HepG2 (cell line): Measurements from ENCODE around the gene CLEC16A. TPM values are rescaled to one million over a fixed set of nuclear protein-coding genes. Genes with fewer than 3 reads are reported as not detected.

Source experiments
- CHD4 ChIP-seq: fragments of 200-600 bp; sonication (generic); IDR thresholded peaks from 2 replicates; pipeline ENCODE4 v1.7.0; 2017; ENCODE audit warnings: mild to moderate bottlenecking, low read length, borderline replicate concordance
- ISX ChIP-seq: sonication (generic); formaldehyde crosslinking; conservative IDR thresholded peaks from 2 replicates; pipeline ENCODE4 v1.5.0; 2020; ENCODE audit warnings: missing genetic modification reagents
- KDM3A ChIP-seq: IDR thresholded peaks from 2 replicates; pipeline ENCODE4 v1.6.1; 2018; ENCODE audit warnings: low read depth, missing compliant biosample characterization
- MTF2 ChIP-seq: sonication (generic); formaldehyde crosslinking; IDR thresholded peaks from 2 replicates; pipeline ENCODE4 v1.5.0; 2020; ENCODE audit warnings: missing genetic modification reagents, borderline replicate concordance
- NR2C2 ChIP-seq: sonication (generic); formaldehyde crosslinking; IDR thresholded peaks from 2 replicates; pipeline ENCODE4 v1.4.0; 2020; ENCODE audit warnings: missing genetic modification reagents, mild to moderate bottlenecking, moderate library complexity, borderline replicate concordance
- NR2F6 ChIP-seq, 2 experiments: IDR thresholded peaks; 2 replicates each; pipeline ENCODE4 v1.6.1; 2016; ENCODE audit warnings: antibody characterized with exemption in 1 of 2, mild to moderate bottlenecking in 1 of 2
- RARA ChIP-seq: IDR thresholded peaks from 2 replicates; pipeline ENCODE4 v1.6.1; 2016; ENCODE audit warnings: missing genetic modification reagents, missing compliant biosample characterization
- SALL1 ChIP-seq: sonication (generic); formaldehyde crosslinking; IDR thresholded peaks from 2 replicates; pipeline ENCODE4 v1.8.0; 2022; ENCODE audit warnings: mild to moderate bottlenecking, missing genetic modification reagents
- STAT5B ChIP-seq: sonication (generic); formaldehyde crosslinking; IDR thresholded peaks from 2 replicates; pipeline ENCODE4 v1.4.0; 2020; ENCODE audit warnings: missing genetic modification reagents
- TGIF2 ChIP-seq: IDR thresholded peaks from 2 replicates; pipeline ENCODE4 v1.6.1; 2016; ENCODE audit warnings: control low read depth, missing compliant biosample characterization
- THYN1 ChIP-seq: sonication (generic); formaldehyde crosslinking; IDR thresholded peaks from 2 replicates; pipeline ENCODE4 v1.8.1; 2023; ENCODE audit warnings: low read depth, mild to moderate bottlenecking, moderate library complexity, missing genetic modification reagents, borderline replicate concordance
- ZNF12 ChIP-seq: sonication (generic); formaldehyde crosslinking; IDR thresholded peaks from 2 replicates; pipeline ENCODE4 v1.5.0; 2020; ENCODE audit warnings: missing genetic modification reagents
- ZNF598 ChIP-seq: sonication (generic); formaldehyde crosslinking; IDR thresholded peaks from 2 replicates; pipeline ENCODE4 v1.5.1; 2020; ENCODE audit warnings: mild to moderate bottlenecking, missing genetic modification reagents, borderline replicate concordance
- ZNF629 ChIP-seq: sonication (generic); formaldehyde crosslinking; conservative IDR thresholded peaks from 2 replicates; pipeline ENCODE4 v1.5.0; 2020; ENCODE audit warnings: missing genetic modification reagents
- ZNF703 ChIP-seq: sonication (generic); formaldehyde crosslinking; IDR thresholded peaks from 2 replicates; pipeline ENCODE4 v1.5.1; 2020; ENCODE audit warnings: missing genetic modification reagents, mild to moderate bottlenecking, moderate library complexity, borderline replicate concordance
- ZNF776 ChIP-seq: sonication (generic); formaldehyde crosslinking; IDR thresholded peaks from 2 replicates; pipeline ENCODE4 v1.4.0; 2020; ENCODE audit warnings: mild to moderate bottlenecking, missing genetic modification reagents
- polyA plus RNA-seq, 8 experiments: library from polyadenylated mRNA; depleted of rRNA in 3 of 8; stranded (reverse) in 7 of 8; unstranded in 1 of 8; fragments of >200 nt; fragmentation: Illumina TruSeq in 4 of 8; extraction: Trizol in 4 of 8; gene quantifications; 2 replicates each; pipeline versions ENCODE4 v1.2.1 to v1.2.3, GENCODE V29; 2011 to 2016; ENCODE audit warnings: low read depth in 4 of 8, missing spikeins in 1 of 8, mixed read lengths in 1 of 8; ENCODE audit not compliant: insufficient read depth in 1 of 8
- total RNA-seq, 5 experiments: library from RNA; depleted of rRNA; stranded (reverse); fragments of >200 nt; fragmentation: Illumina TruSeq; extraction: Trizol; gene quantifications; 2 replicates each; pipeline ENCODE4 v1.2.3, GENCODE V29; 2016; ENCODE audit warnings: low read depth in 1 of 5
- TF ChIP-seq, protein P1 (sequence below): fragments of 450-650 bp; IDR thresholded peaks from 2 replicates; pipeline ENCODE4 v1.6.1; 2016
- TF ChIP-seq, protein P2 (sequence below): sonication (generic); formaldehyde crosslinking; IDR thresholded peaks from 2 replicates; pipeline ENCODE4; 2020; ENCODE audit warnings: missing genetic modification reagents, mild to moderate bottlenecking, borderline replicate concordance
- TF ChIP-seq, protein P3 (sequence below): sonication (generic); formaldehyde crosslinking; IDR thresholded peaks from 2 replicates; pipeline ENCODE4 v1.4.0; 2020; ENCODE audit warnings: missing genetic modification reagents
- TF ChIP-seq, protein P4 (sequence below): sonication (generic); formaldehyde crosslinking; conservative IDR thresholded peaks from 2 replicates; pipeline ENCODE4 v1.8.0; 2022; ENCODE audit warnings: low read depth, missing genetic modification reagents
- TF ChIP-seq, protein P5 (sequence below): sonication (generic); IDR thresholded peaks from 2 replicates; pipeline ENCODE4 v1.6.1; 2016; ENCODE audit warnings: low read depth, borderline replicate concordance

Gene CLEC16A
- total and polyA plus RNA-seq, 2 of the 13 experiments (the other 11 are each of a cell fraction or from before 2014, with no cell fraction given) = 8.5 to 10.3 TPM

DNA sequence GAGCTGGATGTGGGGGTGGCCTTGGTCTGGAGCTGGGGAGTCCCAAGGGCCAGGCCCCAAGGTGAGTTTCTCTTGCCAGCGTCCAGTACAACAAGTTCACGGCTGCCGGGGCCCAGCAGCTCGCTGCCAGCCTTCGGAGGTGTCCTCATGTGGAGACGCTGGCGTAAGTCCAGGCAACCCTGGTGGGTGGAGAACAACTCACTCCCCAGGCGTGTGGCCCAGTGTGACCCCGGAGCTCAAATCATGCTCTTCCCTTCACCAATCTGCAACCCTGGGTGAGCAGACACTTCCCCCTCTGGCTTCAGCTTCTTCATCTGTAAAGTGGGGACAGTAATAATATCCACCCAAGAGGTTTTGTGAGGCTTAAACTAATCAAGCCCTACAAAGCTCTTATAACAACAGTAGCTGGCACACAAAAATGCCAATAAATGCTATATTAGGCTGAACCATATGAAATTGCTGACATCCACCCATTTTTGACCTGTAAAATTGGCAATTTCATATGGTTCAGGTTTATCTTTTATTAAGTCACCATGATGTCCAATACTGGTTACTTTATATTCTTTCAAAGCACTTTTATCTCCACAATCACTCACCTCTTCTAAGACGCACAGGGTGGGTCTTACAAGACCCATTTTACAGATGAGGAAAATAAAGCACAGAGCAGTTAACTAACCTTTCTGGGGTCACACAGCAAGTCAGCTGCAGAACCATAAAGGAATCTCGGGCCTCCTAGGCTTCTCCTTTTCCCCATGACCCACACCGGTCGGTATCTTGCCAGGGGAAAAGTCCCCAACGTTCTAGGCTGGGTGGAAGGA, 21.8 kb upstream of the CLEC16A start (continued):
- TF ChIP-seq NR2C2 (CRISPR knock-in tag) (peak; percentile 24; the same call in 1 of the 2 replicates), KDM3A (CRISPR knock-in tag) (no peak), ZNF703 (CRISPR knock-in tag) (no peak), TGIF2 (CRISPR knock-in tag) (0 out of 2 replicates have a peak, but pooled peaks have one; percentile 7), ZNF629 (CRISPR knock-in tag) (peak; percentile 83), ZNF12 (no peak), STAT5B (CRISPR knock-in tag) (no peak), MTF2 (no peak), NR2F6 (IDR thresholded peaks at IDR 0.05) (no peak), NR2F6 (CRISPR knock-in tag; IDR thresholded peaks at IDR 0.05) (peak; percentile 37; the same call in 1 of the 2 replicates), CHD4 (peak; percentile 84; the same call in 1 of the 2 replicates), SALL1 (CRISPR knock-in tag) (peak; percentile 43; the same call in 1 of the 2 replicates), ZNF776 (CRISPR knock-in tag) (no peak), ISX (CRISPR knock-in tag) (0 out of 2 replicates have a peak, but pooled peaks have one; percentile 58), ZNF598 (CRISPR knock-in tag) (no peak), RARA (CRISPR knock-in tag) (peak; percentile 49), THYN1 (CRISPR knock-in tag) (no peak)
- TF ChIP-seq, protein P1, sequence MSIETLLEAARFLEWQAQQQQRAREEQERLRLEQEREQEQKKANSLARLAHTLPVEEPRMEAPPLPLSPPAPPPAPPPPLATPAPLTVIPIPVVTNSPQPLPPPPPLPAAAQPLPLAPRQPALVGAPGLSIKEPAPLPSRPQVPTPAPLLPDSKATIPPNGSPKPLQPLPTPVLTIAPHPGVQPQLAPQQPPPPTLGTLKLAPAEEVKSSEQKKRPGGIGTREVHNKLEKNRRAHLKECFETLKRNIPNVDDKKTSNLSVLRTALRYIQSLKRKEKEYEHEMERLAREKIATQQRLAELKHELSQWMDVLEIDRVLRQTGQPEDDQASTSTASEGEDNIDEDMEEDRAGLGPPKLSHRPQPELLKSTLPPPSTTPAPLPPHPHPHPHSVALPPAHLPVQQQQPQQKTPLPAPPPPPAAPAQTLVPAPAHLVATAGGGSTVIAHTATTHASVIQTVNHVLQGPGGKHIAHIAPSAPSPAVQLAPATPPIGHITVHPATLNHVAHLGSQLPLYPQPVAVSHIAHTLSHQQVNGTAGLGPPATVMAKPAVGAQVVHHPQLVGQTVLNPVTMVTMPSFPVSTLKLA = no peak
- TF ChIP-seq, protein P2, sequence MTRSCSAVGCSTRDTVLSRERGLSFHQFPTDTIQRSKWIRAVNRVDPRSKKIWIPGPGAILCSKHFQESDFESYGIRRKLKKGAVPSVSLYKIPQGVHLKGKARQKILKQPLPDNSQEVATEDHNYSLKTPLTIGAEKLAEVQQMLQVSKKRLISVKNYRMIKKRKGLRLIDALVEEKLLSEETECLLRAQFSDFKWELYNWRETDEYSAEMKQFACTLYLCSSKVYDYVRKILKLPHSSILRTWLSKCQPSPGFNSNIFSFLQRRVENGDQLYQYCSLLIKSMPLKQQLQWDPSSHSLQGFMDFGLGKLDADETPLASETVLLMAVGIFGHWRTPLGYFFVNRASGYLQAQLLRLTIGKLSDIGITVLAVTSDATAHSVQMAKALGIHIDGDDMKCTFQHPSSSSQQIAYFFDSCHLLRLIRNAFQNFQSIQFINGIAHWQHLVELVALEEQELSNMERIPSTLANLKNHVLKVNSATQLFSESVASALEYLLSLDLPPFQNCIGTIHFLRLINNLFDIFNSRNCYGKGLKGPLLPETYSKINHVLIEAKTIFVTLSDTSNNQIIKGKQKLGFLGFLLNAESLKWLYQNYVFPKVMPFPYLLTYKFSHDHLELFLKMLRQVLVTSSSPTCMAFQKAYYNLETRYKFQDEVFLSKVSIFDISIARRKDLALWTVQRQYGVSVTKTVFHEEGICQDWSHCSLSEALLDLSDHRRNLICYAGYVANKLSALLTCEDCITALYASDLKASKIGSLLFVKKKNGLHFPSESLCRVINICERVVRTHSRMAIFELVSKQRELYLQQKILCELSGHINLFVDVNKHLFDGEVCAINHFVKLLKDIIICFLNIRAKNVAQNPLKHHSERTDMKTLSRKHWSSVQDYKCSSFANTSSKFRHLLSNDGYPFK (CRISPR knock-in tag) = 0 out of 2 replicates have a peak, but pooled peaks have one; percentile 6
- TF ChIP-seq, protein P3, sequence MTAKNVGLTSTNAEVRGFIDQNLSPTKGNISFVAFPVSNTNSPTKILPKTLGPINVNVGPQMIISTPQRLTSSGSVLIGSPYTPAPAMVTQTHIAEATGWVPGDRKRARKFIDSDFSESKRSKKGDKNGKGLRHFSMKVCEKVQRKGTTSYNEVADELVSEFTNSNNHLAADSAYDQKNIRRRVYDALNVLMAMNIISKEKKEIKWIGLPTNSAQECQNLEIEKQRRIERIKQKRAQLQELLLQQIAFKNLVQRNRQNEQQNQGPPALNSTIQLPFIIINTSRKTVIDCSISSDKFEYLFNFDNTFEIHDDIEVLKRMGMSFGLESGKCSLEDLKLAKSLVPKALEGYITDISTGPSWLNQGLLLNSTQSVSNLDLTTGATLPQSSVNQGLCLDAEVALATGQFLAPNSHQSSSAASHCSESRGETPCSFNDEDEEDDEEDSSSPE = no peak
- TF ChIP-seq, protein P4, sequence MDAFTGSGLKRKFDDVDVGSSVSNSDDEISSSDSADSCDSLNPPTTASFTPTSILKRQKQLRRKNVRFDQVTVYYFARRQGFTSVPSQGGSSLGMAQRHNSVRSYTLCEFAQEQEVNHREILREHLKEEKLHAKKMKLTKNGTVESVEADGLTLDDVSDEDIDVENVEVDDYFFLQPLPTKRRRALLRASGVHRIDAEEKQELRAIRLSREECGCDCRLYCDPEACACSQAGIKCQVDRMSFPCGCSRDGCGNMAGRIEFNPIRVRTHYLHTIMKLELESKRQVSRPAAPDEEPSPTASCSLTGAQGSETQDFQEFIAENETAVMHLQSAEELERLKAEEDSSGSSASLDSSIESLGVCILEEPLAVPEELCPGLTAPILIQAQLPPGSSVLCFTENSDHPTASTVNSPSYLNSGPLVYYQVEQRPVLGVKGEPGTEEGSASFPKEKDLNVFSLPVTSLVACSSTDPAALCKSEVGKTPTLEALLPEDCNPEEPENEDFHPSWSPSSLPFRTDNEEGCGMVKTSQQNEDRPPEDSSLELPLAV (CRISPR knock-in tag) = no peak
- TF ChIP-seq, protein P5, sequence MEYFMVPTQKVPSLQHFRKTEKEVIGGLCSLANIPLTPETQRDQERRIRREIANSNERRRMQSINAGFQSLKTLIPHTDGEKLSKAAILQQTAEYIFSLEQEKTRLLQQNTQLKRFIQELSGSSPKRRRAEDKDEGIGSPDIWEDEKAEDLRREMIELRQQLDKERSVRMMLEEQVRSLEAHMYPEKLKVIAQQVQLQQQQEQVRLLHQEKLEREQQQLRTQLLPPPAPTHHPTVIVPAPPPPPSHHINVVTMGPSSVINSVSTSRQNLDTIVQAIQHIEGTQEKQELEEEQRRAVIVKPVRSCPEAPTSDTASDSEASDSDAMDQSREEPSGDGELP = peak; percentile 23; the same call in 1 of the 2 replicates
